HepG2 (cell line): ENCODE data around the gene EFCAB8. TPM values are rescaled to one million over a fixed set of nuclear protein-coding genes. Genes with fewer than 3 reads are reported as not detected.

ENCODE experiments used
- CBX2 ChIP-seq, 2 experiments: fragments of 200-600 bp in 1 of 2; sonication (generic); formaldehyde crosslinking in 1 of 2; IDR thresholded peaks; 2 replicates each; pipeline versions ENCODE4 v1.7.0 to v1.8.1; 2018 to 2022; ENCODE audit warnings: low read depth in 2 of 2, low read length in 1 of 2, mild to moderate bottlenecking in 1 of 2, missing genetic modification reagents in 1 of 2
- EP300 ChIP-seq, 3 experiments: sonication (generic) in 1 of 3; formaldehyde crosslinking in 1 of 3; IDR thresholded peaks; 2 replicates each; pipeline versions ENCODE4 v1.5.1 to v1.6.1; 2011 to 2020; ENCODE audit warnings: low read depth in 2 of 3, low read length in 2 of 3, borderline replicate concordance in 1 of 3, improper control_type of control experiment in 1 of 3, mild to moderate bottlenecking in 1 of 3, missing genetic modification reagents in 1 of 3, moderate library complexity in 1 of 3
- ETV6 ChIP-seq: sonication (generic); formaldehyde crosslinking; conservative IDR thresholded peaks from 2 replicates; pipeline ENCODE4 v1.4.0; 2020; ENCODE audit warnings: missing genetic modification reagents
- HNF1A ChIP-seq, 2 experiments: sonication (generic) in 1 of 2; formaldehyde crosslinking in 1 of 2; IDR thresholded peaks; 2 replicates each; pipeline versions ENCODE4 v1.4.0 to v1.6.1; 2016 to 2020; ENCODE audit warnings: borderline replicate concordance in 1 of 2, low read depth in 1 of 2, mild to moderate bottlenecking in 1 of 2, missing genetic modification reagents in 1 of 2
- MLXIP ChIP-seq: sonication (generic); formaldehyde crosslinking; IDR thresholded peaks from 2 replicates; pipeline ENCODE4 v1.9.0; 2021; ENCODE audit warnings: missing genetic modification reagents, borderline replicate concordance
- NFE2 ChIP-seq: sonication (generic); formaldehyde crosslinking; IDR thresholded peaks from 2 replicates; pipeline ENCODE4 v1.4.0; 2020; ENCODE audit warnings: missing genetic modification reagents
- STAG1 ChIP-seq: sonication (generic); formaldehyde crosslinking; IDR thresholded peaks from 2 replicates; pipeline ENCODE4 v1.4.0; 2020; ENCODE audit warnings: missing genetic modification reagents
- TAF1 ChIP-seq: sonication (generic); formaldehyde crosslinking; IDR thresholded peaks from 2 replicates; pipeline ENCODE4 v1.4.0; 2020; ENCODE audit warnings: missing genetic modification reagents
- THAP9 ChIP-seq: sonication (generic); formaldehyde crosslinking; IDR thresholded peaks from 2 replicates; pipeline ENCODE4; 2020; ENCODE audit warnings: missing genetic modification reagents, mild to moderate bottlenecking, borderline replicate concordance
- ZMYM4 ChIP-seq: sonication (generic); formaldehyde crosslinking; IDR thresholded peaks from 2 replicates; pipeline ENCODE4 v1.8.1; 2023; ENCODE audit warnings: mild to moderate bottlenecking, missing genetic modification reagents
- ZNF124 ChIP-seq: sonication (generic); formaldehyde crosslinking; IDR thresholded peaks from 2 replicates; pipeline ENCODE4 v1.4.0; 2020; ENCODE audit warnings: missing genetic modification reagents
- ZNF431 ChIP-seq: sonication (generic); formaldehyde crosslinking; IDR thresholded peaks from 2 replicates; pipeline ENCODE4 v1.9.0; 2022; ENCODE audit warnings: missing genetic modification reagents, low read depth, mild to moderate bottlenecking, borderline replicate concordance
- ZNF501 ChIP-seq: sonication (generic); formaldehyde crosslinking; IDR thresholded peaks from 2 replicates; pipeline ENCODE4 v1.5.1; 2020; ENCODE audit warnings: mild to moderate bottlenecking, moderate library complexity, missing genetic modification reagents
- ZNF614 ChIP-seq: IDR thresholded peaks from 2 replicates; pipeline ENCODE4 v1.6.1; 2018; ENCODE audit warnings: missing biosample characterization, missing genetic modification reagents, inconsistent platforms, borderline replicate concordance
- ZNF737 ChIP-seq: sonication (generic); formaldehyde crosslinking; IDR thresholded peaks from 2 replicates; pipeline ENCODE4 v1.5.0; 2020; ENCODE audit warnings: missing genetic modification reagents, mild to moderate bottlenecking, borderline replicate concordance
- polyA plus RNA-seq, 8 experiments: library from polyadenylated mRNA; depleted of rRNA in 3 of 8; stranded (reverse) in 7 of 8; unstranded in 1 of 8; fragments of >200 nt; fragmentation: Illumina TruSeq in 4 of 8; extraction: Trizol in 4 of 8; gene quantifications; 2 replicates each; pipeline versions ENCODE4 v1.2.1 to v1.2.3, GENCODE V29; 2011 to 2016; ENCODE audit warnings: low read depth in 4 of 8, missing spikeins in 1 of 8, mixed read lengths in 1 of 8; ENCODE audit not compliant: insufficient read depth in 1 of 8
- total RNA-seq, 5 experiments: library from RNA; depleted of rRNA; stranded (reverse); fragments of >200 nt; fragmentation: Illumina TruSeq; extraction: Trizol; gene quantifications; 2 replicates each; pipeline ENCODE4 v1.2.3, GENCODE V29; 2016; ENCODE audit warnings: low read depth in 1 of 5

EFCAB8 gene
- total and polyA plus RNA-seq, 2 of the 13 experiments (the other 11 are each of a cell fraction or from before 2014, with no cell fraction given) = 0.15 to 0.22 TPM

- TF ChIP-seq THAP9 (CRISPR knock-in tag) = 0 out of 2 replicates have a peak, but pooled peaks have one; percentile 10
- no peak for TF ChIP-seq STAG1 (CRISPR knock-in tag)
- TF ChIP-seq ZMYM4 = no peak
- no peak for TF ChIP-seq MLXIP
- TF ChIP-seq HNF1A (IDR thresholded peaks at IDR 0.05; ENCODE audit: low read depth) = no peak
- TF ChIP-seq HNF1A (CRISPR knock-in tag; IDR thresholded peaks at IDR 0.05; ENCODE audit: borderline replicate concordance) = no peak
- no peak for TF ChIP-seq ZNF124 (CRISPR knock-in tag)
- peak in 1 of 2 experiments; percentile 30; a peak in 1 of 4 replicates for TF ChIP-seq EP300 (IDR thresholded peaks at IDR 0.05; ENCODE audit: low read depth in 2 of 2, low read length in 2 of 2)
- TF ChIP-seq EP300 (CRISPR knock-in tag; IDR thresholded peaks at IDR 0.05; ENCODE audit: borderline replicate concordance) = no peak; the same call in 1 of the 2 replicates
- no peak for TF ChIP-seq ZNF737
- TF ChIP-seq ZNF431 (CRISPR knock-in tag) = no peak
- TF ChIP-seq CBX2 (IDR thresholded peaks at IDR 0.05; ENCODE audit: low read depth, low read length) = no peak
- TF ChIP-seq CBX2 (CRISPR knock-in tag; IDR thresholded peaks at IDR 0.05; ENCODE audit: low read depth) = no peak
- no peak for TF ChIP-seq ETV6 (CRISPR knock-in tag)
- TF ChIP-seq ZNF501 (CRISPR knock-in tag) = no peak
- no peak for TF ChIP-seq NFE2 (CRISPR knock-in tag)
- TF ChIP-seq TAF1 (CRISPR knock-in tag) = no peak
- no peak for TF ChIP-seq ZNF614 (CRISPR knock-in tag)
Measured at GRCh38 chr20:32999603-33000250, 141.0 kb downstream of the EFCAB8 start (continued).
